Fibroblast of skin of back (primary cell): ENCODE measurements around the gene ANAPC5.
"Not testable (repeated sequence)": the region's sequence is repeated elsewhere in the genome, so short reads cannot be mapped to it uniquely, and the experiment has no call there.

ENCODE experiments used
- DNase-seq: peaks from one replicate; pipeline ENCODE4 v3.0.0-alpha.2; 2013

The ANAPC5 gene

DNA sequence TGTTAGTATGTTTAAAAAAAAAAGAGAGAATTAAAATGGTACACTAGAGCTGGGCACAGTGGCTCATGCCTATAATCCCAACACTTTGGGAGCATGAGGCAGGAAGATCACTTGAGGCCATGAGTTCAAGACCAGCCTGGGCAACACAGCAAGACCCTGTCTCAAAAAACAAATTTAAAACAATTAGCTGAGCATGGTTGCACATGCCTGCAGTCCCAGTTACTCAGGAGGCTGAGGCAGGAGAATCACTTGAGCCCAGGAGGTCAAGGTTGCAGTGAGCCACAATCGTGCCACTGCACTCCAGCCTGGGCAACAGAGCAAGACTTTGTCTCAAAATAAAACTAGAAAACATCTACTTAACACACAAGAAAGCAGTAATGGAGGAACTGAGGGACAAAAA is 42.0 kb downstream of the ANAPC5 start:
- DNase-seq, result not testable (repeated sequence)

DNA sequence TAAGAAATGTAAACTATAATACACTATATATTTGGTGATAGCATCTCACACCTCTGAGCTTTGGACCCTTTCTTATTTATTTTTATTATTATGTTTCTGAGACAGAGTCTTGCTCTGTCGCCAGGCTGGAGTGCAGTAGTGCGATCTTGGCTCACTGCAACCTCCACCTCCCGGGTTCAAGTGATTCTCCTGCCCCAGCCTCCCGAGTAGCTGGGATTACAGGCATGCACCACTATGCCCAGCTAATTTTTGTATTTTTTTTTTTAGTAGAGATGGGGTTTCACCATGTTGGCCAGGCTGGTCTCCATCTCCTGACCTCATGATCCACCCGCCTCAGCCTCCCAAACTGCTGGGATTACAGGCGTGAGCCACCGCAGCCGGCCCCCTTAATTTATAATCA is 44.8 kb downstream of the ANAPC5 start:
- DNase-seq, result not testable (repeated sequence)

- no peak for DNase-seq
These were observed 47.9 kb downstream of the ANAPC5 start for GRCh38 chr12:121304306-121304705.

- DNase-seq, result no peak
These were observed 50.3 kb downstream of the ANAPC5 start for GRCh38 chr12:121301876-121302275.

DNA sequence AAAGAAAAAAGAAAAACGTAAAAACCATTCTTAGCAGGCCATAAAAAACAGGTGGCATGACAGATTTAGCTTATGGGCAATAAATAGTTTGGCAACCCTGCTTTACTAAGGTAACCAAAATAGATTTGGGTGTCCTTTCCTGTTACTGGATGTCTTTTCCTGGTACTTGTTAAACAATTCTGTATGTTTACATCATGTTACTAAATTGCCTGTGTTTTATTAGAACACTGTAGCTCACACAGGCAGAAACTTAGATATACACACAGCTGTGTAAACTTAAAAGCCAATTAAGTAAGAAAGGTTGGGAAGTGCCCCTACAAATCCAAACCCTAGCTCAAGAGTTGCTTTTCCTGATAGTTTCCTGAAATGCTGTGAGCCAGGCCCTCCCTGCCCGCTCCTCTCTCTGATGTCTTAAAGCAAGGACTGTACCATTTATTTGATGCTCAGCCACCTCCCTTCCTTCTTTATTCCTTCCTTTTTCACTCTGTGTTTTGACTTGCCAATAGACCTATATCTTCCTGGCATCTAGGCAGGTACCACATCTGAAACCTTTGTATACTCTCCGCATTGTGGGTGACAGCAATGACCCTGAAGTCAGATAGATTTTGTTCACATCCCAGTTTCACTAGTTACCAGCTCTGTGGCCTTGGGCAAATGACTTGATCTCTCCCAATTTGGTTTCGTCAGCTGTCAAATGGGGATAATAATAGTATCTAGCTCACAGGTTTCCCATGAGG is 52.0 kb downstream of the ANAPC5 start:
- no peak for DNase-seq

DNA sequence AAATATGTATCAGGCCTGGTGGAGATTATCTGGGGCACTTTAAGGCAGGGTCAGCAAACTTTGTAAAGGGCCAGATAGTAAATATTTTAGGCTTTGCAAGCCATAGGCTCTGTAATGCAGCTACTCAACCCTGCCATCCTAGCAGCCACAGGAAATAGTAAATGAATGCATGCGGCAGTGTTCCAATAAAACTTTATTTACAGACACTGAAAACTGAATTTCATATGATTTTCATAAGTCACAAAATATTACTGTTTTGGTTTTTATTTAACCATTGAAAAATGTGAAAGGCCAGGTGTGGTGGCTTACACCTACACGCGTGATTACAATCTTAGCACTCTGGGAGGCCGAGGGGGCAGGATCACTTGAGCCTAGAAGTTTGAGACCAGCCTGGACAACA is 52.5 kb downstream of the ANAPC5 start:
- DNase-seq, result no peak

- not testable (repeated sequence) for DNase-seq
These were observed 53.8 kb downstream of the ANAPC5 start for GRCh38 chr12:121298411-121298810.

GRCh38 chr12:121297435-121297991 is 54.7 kb downstream of the ANAPC5 start:
- DNase-seq, result peak; percentile 32

DNA sequence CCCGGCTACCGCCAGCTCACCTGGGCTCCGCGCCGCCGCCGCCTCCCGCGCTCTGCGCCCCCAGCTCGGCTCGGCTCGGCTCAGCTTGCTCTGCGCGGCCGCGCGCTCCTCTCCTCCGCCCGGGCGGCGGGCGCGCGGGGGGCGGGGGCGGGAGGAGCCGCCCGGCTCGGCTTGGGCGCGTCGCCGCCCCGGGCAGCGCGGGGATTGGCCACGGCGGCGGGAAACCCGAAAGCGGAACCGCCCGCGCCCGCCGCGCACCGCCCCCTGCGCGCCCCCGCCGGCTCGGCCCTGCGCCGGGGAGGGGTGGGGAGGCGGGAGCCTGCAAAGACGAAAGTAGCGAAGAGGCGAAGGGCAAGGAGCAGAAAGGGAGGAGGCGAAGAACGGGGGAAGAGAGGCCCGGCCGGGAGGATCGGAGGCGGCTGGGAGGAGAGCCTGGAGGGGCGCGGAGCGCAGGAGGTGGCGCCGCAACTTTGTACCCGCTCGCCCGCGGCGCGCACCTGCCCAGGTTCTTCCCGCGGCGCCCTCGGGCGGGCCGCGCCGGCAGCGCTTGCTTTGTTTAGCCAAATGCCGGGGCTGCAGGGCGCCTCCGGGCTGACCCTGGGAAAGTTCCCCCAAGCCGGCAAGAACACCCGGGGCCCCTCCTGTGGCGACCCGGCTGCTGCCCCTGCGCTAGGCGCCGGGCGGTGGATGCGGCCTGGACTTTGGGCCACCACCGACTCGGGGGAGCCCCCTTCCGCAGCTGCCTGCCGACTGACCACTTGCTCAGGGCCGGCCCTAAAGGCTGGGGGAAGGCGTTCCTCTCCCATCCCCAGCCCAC is 55.4 kb downstream of the ANAPC5 start, which contains the start of gene CAMKK2:
Gene CAMKK2, minus strand, starts transcription at position 92 of the 817 bp plus-strand sequence. CDS start 22,183 bp downstream, outside the sequence.
- DNase-seq, result peak; percentile 87

DNA sequence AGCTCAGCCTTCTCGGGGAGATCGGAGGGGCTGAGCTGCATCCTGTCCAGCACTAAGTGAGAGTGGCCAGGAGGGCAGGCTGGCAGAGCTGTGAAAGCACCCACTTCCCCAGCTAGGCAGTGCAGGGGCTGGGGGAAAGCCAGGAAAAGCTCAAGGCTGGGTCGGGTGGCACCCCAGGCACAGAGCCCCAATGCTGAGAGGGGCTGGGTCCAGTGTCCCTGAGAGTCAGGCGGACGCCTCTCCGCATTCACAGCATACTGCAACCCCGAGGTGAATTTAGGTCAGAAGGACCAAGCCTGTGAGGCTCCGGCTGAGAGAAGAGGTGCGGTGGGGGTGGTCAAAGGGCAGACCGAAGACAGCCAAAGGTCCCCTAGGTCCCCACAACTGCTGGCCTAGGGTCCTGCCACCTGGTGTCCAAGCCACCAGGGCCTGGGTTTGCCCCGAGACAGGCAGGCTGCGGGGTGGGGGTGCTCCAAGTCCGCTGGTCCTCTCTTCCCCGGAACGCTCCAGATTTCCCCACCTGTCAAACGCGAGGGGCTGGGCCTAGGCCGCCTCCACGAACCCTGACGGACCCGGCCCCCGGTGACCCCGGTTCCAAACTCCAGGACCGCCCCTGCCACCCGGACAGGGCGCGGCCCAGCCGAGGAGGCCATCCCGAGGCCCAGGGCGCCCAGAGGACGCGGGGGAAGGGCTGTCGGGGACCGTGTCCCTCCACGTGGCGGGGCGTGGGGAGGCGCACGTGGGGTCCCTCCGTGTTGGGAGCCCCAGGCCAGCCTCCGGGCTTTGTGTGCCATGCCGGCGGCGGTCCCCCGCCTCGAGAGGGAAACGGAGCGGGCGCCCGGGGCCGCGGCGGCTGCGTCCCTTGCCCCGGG is 56.2 kb downstream of the ANAPC5 start:
- DNase-seq, result peak; percentile 15

DNA sequence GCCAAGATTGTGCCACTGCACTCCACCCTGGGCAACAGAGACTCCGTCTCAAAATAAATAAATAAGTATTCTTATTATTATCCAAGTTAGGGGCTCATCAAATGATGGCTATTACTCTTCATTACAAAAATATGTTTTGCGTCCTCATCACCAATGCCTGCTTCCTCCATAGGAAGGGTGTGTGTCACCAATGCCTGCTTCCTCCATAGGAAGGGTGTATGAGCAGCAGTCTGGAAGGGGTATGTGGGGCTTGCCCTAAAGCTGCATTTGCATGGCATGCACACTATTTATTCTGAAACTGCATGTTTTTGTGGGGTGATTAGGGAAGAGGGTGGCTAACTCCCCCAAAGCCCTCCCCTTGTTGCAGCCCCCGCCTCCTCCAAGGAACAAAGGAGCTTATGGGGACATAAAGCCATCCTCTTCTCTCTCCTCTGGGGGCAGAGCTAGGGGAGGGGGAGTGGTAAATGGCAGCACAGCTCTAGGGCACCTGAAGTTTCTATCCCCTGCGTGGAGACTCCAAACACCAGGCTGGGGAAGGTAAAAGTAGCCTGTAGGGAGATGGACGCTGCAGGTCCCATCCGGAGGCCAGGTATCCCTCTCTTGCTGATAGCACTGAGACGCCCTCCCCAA is 57.0 kb downstream of the ANAPC5 start:
- DNase-seq, result peak; percentile 7

DNA sequence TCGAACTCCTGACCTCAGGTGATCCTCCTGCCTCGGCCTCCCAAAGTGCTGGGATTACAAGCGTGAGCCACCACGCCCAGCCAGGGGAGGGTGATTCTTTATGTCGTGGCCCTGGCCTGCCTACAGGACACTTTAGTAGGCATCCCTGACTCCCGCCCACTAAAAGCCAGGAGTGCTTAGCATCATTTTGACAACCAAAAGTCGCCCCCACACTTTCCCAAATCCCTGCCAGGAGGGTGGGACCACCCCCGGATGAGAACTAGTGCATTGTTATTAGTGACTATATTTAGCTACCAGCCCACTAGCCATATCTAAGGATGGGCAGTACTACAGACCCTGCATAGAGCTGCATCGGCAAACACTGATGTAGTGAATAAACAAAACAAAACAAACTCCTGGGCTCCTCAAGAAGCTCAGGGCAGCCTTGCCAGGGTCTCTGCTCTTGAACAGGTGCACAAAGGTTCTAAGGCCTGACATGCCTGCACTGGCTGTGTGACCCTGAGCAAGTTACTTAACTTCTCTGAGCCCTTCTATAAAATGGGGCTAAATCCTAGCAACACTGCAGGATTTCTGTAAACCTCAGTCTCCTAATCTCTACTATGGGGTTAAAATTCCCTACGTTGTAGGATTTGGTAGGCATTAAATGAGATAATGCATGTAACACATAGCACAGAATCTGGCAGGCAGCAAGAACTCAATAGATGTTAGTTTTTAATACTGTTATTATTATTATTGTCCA is 57.9 kb downstream of the ANAPC5 start:
- no peak for DNase-seq

DNA sequence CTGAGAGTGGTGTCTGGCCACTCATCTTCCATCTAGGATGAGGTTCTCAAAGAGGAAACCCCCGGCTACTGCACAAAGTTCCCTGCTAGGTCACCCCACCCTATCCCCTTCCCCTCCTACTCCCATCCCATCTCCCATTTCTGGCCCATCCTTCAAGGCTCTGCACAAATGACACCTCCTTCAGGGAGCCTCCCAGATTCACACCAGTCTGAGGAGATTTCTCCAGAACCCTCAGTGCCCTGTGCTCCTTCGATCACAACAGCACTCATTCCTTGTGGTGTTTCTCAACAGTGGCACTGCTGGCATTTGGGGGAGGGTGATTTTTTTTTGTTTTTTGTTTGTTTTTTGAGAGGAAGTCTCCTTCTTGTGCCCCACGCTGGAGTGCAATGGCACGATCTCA is 58.6 kb downstream of the ANAPC5 start:
- no peak for DNase-seq

DNA sequence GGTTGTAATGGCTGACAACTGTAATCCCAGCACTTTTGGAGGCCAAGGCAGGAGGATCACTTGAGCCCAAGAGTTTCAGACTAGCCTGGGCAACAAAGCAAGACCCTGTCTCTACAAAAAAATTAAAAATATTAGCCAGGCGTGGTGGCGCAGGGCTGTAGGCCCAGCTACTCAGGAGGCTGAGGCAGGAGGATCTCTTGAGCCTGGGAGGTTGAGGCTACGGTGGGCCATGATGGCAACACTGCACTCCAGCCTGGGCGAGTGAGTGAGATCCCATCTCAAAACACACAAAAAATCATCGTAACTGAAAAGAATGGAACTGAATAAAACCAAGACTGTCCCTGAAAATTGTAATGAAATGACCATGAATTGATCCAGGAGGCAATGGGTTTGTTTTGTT is 61.8 kb downstream of the ANAPC5 start:
- DNase-seq, result no peak

DNA sequence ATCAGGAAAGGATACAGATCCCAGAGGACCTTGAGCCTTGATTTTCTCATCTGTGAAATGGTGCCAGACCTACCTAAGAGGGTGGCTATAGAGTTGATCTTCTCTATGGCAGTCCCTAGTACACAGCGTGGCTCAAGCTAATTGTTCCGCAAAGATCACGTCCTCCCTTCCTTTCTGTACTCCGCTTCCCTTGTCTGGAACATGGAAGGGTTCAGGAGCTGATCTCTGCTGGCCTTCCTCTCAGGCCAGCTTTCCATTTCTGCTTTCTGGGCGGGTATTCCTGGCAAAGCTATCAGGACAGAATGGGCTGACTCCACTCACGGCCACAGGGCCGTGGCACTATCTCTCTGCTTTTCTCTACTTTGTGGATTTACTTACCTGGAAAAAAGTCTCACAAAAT is 62.2 kb downstream of the ANAPC5 start:
- no peak for DNase-seq

GRCh38 chr12:121288986-121289385 is 63.2 kb downstream of the ANAPC5 start:
- no peak for DNase-seq

DNA sequence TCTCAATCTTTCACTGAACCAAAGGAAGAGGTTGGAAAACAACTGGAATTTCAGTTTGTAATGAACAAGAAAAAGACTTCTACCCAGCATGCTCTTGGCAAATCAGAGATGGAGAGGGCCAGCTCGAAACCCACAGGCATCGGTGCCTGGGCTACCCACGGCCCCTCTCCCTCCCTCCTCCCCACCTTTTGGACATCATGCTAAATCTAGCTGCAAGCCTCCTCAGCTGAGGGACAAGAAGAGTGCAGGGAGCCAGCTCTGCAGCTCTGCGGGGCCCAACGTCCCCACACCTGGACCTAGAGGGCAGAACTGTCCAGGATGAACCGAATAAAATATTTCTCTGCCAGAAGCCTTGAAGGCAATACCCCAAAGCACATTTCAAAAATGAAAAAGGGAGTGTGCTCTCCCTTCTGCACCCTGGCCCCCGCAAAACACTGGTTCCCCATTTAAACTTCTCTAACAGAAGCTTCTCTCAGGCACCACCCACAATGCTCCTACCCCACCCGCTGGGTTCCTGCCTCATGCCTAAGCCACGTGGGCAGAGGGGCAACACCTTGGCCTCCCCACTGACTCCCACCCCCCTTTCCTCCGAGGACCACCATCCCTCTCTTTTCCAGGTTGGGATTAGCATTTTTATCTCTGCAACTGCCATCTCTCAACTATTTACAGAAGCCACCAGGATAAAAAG is 63.9 kb downstream of the ANAPC5 start:
- DNase-seq, result no peak

DNA sequence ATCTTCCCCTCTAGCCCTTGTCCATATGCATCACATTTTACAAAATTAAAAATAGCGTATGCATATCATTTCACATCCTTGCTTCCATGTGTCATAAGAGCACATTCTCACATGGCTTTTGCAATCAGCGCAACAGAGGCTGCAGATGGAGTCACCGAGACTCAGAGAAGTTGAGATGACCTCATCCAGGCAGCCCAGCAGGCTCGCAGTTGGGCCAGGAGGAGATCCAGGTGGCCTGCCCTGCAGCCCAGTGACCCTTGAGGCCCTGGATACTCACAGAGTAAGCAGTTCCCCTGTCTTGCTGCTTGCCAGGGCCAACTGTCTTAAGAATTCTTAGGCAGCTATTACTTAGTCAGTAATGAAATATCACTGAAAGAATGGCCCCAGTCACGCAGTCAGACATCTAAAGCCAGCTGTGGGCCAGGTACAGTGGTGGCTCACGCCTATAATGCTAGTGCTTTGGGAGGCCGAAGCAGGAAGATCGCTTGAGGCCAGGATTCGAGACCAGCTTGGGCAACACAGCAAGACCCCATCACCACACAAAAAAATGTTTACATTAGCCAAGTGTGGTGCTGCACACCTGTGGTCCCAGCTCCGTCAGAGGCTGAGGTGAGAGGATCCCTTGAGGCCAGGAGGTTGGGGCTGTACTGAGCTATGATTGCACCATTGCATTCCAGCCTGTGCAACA is 64.8 kb downstream of the ANAPC5 start:
- DNase-seq, result peak; percentile 19

DNA sequence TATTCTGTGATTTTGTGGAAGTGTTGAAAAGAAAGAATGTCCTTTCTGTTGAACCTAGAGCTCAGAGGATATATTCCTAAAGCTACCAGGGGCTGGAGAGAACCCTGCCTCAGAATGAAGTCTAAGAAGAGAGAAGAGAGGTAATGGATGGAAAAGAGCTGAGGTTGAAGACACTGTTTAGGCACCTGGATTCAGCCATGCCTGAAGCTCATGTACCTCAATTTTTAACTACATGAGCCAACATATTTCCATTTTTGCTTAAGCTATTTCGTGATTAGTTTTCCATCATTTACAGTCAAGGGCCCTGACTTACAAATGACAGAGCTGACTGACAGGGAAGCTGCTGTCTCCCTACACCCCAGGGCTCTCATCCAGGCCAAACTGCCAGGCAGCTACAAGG is 66.4 kb downstream of the ANAPC5 start:
- DNase-seq, result no peak
